NAMALWA (cell line): ENCODE results near the gene SRRM1.
"Not testable (repeated sequence)": the region's sequence is repeated elsewhere in the genome, so short reads cannot be mapped to it uniquely, and the experiment has no call there.

Experiments used
- DNase-seq: peaks from one replicate; pipeline ENCODE4 v3.0.0-alpha.2; 2015; ENCODE audit warnings: low spot score

The SRRM1 gene

GRCh38 chr1:24717887-24718650 is 75.0 kb downstream of the SRRM1 start:
- no peak for DNase-seq

DNA sequence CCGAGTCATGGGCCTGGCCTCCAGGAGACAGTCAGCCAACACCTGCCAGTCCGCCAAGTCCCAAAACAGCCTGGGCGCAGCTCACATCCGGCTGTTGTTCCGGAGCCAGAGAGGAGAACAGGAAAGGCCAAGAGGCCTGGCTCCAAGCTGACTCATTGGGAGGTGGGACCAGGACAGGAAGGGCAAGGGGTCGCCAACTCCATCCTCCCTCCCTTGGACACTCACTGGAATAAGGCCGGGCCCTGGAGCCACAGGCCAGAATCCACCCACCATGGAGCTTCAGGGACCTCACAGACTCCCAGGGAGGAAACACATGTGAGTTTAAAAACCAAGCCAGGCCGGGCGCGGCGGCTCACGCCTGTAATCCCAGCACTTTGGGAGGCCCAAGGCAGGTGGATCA is 77.0 kb downstream of the SRRM1 start:
- no peak for DNase-seq

DNA sequence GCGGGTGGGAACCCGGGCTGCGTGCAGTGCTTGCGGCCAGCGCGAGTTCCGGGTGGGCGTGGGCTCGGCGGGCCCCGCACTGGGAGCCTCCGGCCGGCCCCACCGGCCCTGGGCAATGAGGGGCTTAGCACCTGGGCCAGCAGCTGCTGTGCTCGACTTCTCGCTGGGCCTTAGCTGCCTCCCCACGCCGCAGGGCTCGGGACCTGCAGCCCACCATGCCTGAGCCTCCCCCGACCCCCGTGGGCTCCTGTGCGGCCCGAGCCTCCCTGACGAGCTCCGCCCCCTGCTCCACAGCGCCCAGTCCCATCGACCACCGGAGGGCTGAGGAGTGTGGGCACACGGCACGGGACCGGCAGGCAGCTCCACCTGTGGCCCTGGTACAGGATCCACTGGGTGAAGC is 78.4 kb downstream of the SRRM1 start:
- no peak for DNase-seq

DNA sequence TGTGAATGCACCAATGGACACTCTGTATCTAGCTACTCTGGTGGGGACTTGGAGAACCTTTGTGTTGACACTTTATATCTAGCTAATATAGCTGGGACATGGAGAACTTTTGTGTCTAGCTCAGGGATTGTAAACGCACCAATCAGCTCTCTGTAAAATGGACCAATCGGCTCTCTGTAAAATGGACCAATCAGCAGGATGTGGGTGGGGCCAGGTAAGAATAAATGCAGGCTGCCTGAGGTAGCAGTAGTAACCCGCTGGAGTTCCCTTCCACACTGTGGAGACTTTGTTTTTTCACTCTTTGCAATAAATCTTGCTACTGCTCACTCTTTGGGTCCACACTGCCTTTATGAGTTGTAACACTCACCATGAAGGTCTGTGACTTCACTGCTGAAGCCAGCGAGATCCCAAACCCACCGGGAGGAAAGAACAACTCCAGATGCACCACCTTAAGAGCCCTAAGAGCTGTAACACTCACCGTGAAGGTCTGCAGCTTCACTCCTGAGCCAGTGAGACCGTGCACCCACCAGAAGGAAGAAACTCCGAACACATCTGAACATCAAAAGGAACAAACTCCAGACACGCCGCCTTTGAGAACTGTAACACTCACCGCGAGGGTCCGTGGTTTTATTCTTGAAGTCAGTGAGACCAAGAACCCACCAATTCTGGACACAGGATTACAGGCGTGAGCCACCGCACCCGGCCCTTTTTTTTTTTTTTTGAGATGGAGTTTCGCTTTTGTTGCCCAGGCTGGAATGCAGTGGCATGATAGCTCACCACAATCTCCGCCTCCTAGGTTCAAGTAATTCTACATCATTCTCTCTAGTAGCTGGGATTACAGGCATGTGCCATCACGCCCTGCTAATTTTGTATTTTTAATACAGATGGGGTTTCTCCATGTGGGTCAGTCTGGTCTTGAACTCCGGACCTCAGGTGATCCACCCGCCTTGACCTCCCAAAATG is 79.3 kb downstream of the SRRM1 start:
- not testable (repeated sequence) for DNase-seq
